ENCODE data around the gene PCAT6.

GRCh38 chr1:202844259-202844658, 33.5 kb downstream of the PCAT6 start:
- TF ChIP-seq CTCF (IDR thresholded peaks at IDR 0.05) (no peak), POLR2A (IDR thresholded peaks at IDR 0.05; ENCODE audit: low read depth) (no peak)
